PC-3 (cell line): ENCODE measurements around the gene MCRIP1.

Experiments used
- CTCF ChIP-seq: fragments of 300-600 bp; sonication (generic); conservative IDR thresholded peaks from 2 replicates; pipeline ENCODE4 v1.5.1; 2017; ENCODE audit warnings: antibody characterized with exemption, low read depth, mild to moderate bottlenecking, low read length
- EZH2 ChIP-seq: fragments of 300-600 bp; sonication (generic); IDR thresholded peaks from one replicate; pipeline ENCODE4 v1.6.1; 2017; ENCODE audit warnings: antibody characterized with exemption, mild to moderate bottlenecking, low read length; ENCODE audit not compliant: unreplicated experiment

- TF ChIP-seq EZH2 (no peak), CTCF (no peak)
These were observed 10.7 kb upstream of the MCRIP1 start for GRCh38 chr17:81843713-81844326.
